K562 (cell line): ENCODE data around the gene TRAF7. TPM values are rescaled to one million over a fixed set of nuclear protein-coding genes. Genes with fewer than 3 reads are reported as not detected.

Experiments used
- CHD1 ChIP-seq: fragments of 200-600 bp; sonication (generic); IDR thresholded peaks from one replicate; pipeline ENCODE4 v1.6.1; 2012; ENCODE audit warnings: mild to moderate bottlenecking, moderate library complexity, low read length, inconsistent platforms
- ELF2 ChIP-seq: fragments of 250-450 bp; sonication (Bioruptor Pico); IDR thresholded peaks from 2 replicates; pipeline ENCODE4 v1.5.0; 2021; ENCODE audit warnings: mild to moderate bottlenecking
- FOXA3 ChIP-seq, 2 experiments: fragments of 450-650 bp in 1 of 2; sonication (generic) in 1 of 2; formaldehyde crosslinking; IDR thresholded peaks in 1 of 2; conservative IDR thresholded peaks in 1 of 2; 2 replicates each; pipeline versions ENCODE4 v1.4.0 to v1.8.0; 2020 to 2022; ENCODE audit warnings: mild to moderate bottlenecking in 2 of 2, missing genetic modification reagents in 1 of 2
- HEY1 ChIP-seq: fragments of 250-450 bp; sonication (Bioruptor Pico); IDR thresholded peaks from 2 replicates; pipeline ENCODE4 v1.5.0; 2020; ENCODE audit warnings: mild to moderate bottlenecking, moderate library complexity, borderline replicate concordance
- HLTF ChIP-seq: fragments of 450-650 bp; IDR thresholded peaks from 2 replicates; pipeline ENCODE4 v1.6.1; 2016
- KDM5B ChIP-seq: fragments of 200-600 bp; sonication (generic); IDR thresholded peaks from 2 replicates; pipeline ENCODE4 v1.6.1; 2012; ENCODE audit warnings: low read depth, mild to moderate bottlenecking, moderate library complexity, low read length, control low read depth, inconsistent platforms; ENCODE audit not compliant: insufficient replicate concordance
- MCM3 ChIP-seq: fragments of 450-650 bp; IDR thresholded peaks from 2 replicates; pipeline ENCODE4 v1.6.1; 2016
- PCBP1 ChIP-seq: fragments of 200-400 bp; formaldehyde crosslinking; IDR thresholded peaks from 2 replicates; pipeline ENCODE4 v1.6.1; 2018; ENCODE audit warnings: mild to moderate bottlenecking, low read depth, low read length; ENCODE audit not compliant: poor library complexity, severe bottlenecking
- RAD51 ChIP-seq: fragments of 450-650 bp; IDR thresholded peaks from 2 replicates; pipeline ENCODE4 v1.7.1; 2016; ENCODE audit warnings: low read depth, mild to moderate bottlenecking, borderline replicate concordance
- SMARCB1 ChIP-seq: IDR thresholded peaks from 2 replicates; pipeline ENCODE4 v1.6.1; 2011; ENCODE audit warnings: improper control_type of control experiment, low read depth; ENCODE audit not compliant: insufficient read length
- SMARCE1 ChIP-seq: fragments of 450-650 bp; IDR thresholded peaks from 2 replicates; pipeline ENCODE4 v1.7.1; 2016; ENCODE audit warnings: mild to moderate bottlenecking
- polyA plus RNA-seq, 8 experiments: library from polyadenylated mRNA; depleted of rRNA in 4 of 8; stranded (reverse) in 5 of 8; unstranded in 3 of 8; fragments of >200 nt; fragmentation: Nextera tagmentation in 2 of 8; fragmentation: Illumina TruSeq in 1 of 8; extraction: Ambion mirVana in 2 of 8; extraction: Trizol in 1 of 8; gene quantifications; 2 replicates each; pipeline versions ENCODE4 v1.2.1 to v1.2.3, GENCODE V29; 2011 to 2014; ENCODE audit warnings: inconsistent platforms in 1 of 8, missing spikeins in 1 of 8
- total RNA-seq, 7 experiments: library from RNA; depleted of rRNA in 6 of 7; stranded (reverse); fragments of >200 nt in 6 of 7; fragmentation: Illumina TruSeq in 2 of 7; extraction: Trizol in 2 of 7; gene quantifications; 2 replicates each; pipeline versions ENCODE4 v1.2.1 to v1.2.3, GENCODE V29; 2011 to 2021; ENCODE audit warnings: low replicate concordance in 1 of 7
- TF ChIP-seq, protein P1 (sequence below): fragments of 450-650 bp; IDR thresholded peaks from 2 replicates; pipeline ENCODE4 v1.6.1; 2018; ENCODE audit not compliant: partially characterized antibody
- TF ChIP-seq, protein P2 (sequence below), 2 experiments: IDR thresholded peaks in 1 of 2; conservative IDR thresholded peaks in 1 of 2; 2 replicates each; pipeline ENCODE4 v1.6.1; 2016; ENCODE audit warnings: low read depth in 2 of 2, mild to moderate bottlenecking in 1 of 2, missing compliant biosample characterization in 1 of 2, missing genetic modification characterization in 1 of 2, moderate library complexity in 1 of 2
- TF ChIP-seq, protein P3 (sequence below): sonication (generic); formaldehyde crosslinking; IDR thresholded peaks from 2 replicates; pipeline ENCODE4 v1.8.1; 2023; ENCODE audit warnings: missing genetic modification reagents, mild to moderate bottlenecking, borderline replicate concordance

TRAF7 gene
- total and polyA plus RNA-seq, 9 of the 15 experiments (the other 6 are each of a cell fraction or from before 2014, with no cell fraction given): 1.1 to 113 (median 41.6) TPM

DNA sequence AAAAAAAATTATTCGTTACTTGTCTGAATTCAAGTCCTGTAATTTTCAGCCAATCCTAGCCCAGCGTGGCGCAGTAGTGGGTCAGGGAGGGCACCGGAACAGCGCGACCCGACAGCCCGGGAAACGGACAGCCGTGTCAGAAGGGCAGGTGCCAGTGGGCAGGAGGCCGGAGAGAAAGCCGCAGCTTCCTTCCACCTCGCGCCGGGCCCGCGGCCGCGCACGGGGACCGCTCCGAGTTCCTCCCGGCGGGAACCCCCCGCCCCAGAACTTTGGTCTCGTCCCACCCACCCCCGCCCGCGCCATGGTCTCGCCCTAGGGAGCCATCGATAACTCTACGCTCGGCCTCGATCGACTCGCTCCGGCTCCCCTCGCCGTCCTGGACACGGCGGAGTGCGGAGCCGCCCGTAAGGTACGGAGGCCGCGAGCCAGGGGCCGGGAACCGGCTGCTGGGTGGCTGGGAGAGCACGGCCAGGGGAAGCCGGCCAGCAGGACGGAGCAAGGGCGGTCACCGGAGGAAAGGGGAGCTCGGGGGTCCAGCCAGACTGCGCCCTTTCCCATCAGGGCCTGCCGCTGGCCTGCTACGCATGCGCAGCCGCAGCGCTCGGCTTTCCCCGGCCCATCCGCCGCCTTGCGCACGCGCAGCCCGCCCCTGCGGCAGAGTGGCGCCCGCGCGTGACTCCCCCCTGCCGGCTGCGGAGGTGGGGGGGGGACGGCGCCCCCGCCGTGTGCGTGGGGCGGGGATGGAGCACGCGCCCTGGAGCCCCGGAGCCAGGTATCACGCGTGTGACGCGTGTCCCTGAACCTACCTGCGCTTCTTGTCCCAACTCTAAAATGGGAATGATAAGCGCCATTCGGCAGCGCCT, 49.8 kb downstream of the TRAF7 start, which contains the start of gene MLST8 (continued):
- TF ChIP-seq FOXA3 (CRISPR knock-in tag; conservative IDR thresholded peaks at IDR 0.05 in 1 of 2, IDR thresholded peaks at IDR 0.05 in 1 of 2) (0 out of 4 replicates have a peak, but pooled peaks of 1 of the 2 experiments have one; percentile 31), HEY1 (CRISPR knock-in tag) (no peak), PCBP1 (peak; percentile 92), RAD51 (0 out of 2 replicates have a peak, but pooled peaks have one; percentile 34), KDM5B (peak; percentile 84), SMARCE1 (no peak), MCM3 (no peak), SMARCB1 (no peak), ELF2 (CRISPR knock-in tag) (no peak), HLTF (no peak), CHD1 (no peak)
- TF ChIP-seq, protein P1, sequence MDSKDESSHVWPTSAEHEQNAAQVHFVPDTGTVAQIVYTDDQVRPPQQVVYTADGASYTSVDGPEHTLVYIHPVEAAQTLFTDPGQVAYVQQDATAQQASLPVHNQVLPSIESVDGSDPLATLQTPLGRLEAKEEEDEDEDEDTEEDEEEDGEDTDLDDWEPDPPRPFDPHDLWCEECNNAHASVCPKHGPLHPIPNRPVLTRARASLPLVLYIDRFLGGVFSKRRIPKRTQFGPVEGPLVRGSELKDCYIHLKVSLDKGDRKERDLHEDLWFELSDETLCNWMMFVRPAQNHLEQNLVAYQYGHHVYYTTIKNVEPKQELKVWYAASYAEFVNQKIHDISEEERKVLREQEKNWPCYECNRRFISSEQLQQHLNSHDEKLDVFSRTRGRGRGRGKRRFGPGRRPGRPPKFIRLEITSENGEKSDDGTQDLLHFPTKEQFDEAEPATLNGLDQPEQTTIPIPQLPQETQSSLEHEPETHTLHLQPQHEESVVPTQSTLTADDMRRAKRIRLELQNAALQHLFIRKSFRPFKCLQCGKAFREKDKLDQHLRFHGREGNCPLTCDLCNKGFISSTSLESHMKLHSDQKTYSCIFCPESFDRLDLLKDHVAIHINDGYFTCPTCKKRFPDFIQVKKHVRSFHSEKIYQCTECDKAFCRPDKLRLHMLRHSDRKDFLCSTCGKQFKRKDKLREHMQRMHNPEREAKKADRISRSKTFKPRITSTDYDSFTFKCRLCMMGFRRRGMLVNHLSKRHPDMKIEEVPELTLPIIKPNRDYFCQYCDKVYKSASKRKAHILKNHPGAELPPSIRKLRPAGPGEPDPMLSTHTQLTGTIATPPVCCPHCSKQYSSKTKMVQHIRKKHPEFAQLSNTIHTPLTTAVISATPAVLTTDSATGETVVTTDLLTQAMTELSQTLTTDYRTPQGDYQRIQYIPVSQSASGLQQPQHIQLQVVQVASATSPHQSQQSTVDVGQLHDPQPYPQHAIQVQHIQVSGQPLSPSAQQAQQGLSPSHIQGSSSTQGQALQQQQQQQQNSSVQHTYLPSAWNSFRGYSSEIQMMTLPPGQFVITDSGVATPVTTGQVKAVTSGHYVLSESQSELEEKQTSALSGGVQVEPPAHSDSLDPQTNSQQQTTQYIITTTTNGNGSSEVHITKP: peak; percentile 99
- TF ChIP-seq, protein P2, sequence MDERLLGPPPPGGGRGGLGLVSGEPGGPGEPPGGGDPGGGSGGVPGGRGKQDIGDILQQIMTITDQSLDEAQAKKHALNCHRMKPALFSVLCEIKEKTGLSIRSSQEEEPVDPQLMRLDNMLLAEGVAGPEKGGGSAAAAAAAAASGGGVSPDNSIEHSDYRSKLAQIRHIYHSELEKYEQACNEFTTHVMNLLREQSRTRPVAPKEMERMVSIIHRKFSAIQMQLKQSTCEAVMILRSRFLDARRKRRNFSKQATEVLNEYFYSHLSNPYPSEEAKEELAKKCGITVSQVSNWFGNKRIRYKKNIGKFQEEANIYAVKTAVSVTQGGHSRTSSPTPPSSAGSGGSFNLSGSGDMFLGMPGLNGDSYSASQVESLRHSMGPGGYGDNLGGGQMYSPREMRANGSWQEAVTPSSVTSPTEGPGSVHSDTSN (CRISPR knock-in tag; IDR thresholded peaks at IDR 0.05; ENCODE audit: low read depth): no peak
- TF ChIP-seq, protein P2 (tag; conservative IDR thresholded peaks at IDR 0.05; ENCODE audit: low read depth): no peak
- TF ChIP-seq, protein P3, sequence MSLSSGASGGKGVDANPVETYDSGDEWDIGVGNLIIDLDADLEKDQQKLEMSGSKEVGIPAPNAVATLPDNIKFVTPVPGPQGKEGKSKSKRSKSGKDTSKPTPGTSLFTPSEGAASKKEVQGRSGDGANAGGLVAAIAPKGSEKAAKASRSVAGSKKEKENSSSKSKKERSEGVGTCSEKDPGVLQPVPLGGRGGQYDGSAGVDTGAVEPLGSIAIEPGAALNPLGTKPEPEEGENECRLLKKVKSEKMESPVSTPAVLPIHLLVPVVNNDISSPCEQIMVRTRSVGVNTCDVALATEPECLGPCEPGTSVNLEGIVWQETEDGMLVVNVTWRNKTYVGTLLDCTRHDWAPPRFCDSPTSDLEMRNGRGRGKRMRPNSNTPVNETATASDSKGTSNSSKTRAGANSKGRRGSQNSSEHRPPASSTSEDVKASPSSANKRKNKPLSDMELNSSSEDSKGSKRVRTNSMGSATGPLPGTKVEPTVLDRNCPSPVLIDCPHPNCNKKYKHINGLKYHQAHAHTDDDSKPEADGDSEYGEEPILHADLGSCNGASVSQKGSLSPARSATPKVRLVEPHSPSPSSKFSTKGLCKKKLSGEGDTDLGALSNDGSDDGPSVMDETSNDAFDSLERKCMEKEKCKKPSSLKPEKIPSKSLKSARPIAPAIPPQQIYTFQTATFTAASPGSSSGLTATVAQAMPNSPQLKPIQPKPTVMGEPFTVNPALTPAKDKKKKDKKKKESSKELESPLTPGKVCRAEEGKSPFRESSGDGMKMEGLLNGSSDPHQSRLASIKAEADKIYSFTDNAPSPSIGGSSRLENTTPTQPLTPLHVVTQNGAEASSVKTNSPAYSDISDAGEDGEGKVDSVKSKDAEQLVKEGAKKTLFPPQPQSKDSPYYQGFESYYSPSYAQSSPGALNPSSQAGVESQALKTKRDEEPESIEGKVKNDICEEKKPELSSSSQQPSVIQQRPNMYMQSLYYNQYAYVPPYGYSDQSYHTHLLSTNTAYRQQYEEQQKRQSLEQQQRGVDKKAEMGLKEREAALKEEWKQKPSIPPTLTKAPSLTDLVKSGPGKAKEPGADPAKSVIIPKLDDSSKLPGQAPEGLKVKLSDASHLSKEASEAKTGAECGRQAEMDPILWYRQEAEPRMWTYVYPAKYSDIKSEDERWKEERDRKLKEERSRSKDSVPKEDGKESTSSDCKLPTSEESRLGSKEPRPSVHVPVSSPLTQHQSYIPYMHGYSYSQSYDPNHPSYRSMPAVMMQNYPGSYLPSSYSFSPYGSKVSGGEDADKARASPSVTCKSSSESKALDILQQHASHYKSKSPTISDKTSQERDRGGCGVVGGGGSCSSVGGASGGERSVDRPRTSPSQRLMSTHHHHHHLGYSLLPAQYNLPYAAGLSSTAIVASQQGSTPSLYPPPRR (CRISPR knock-in tag): no peak
